Vagina (tissue), 2 donors: ENCODE results near the gene CCL13.

ENCODE experiments used
- POLR2A ChIP-seq, 2 donors: fragments of 450-650 bp; IDR thresholded peaks; one replicate each; pipeline ENCODE4 v1.6.1; 2017; ENCODE audit warnings: antibody characterized with exemption in 2 of 2, mild to moderate bottlenecking in 2 of 2, moderate library complexity in 2 of 2
- POLR2AphosphoS5 ChIP-seq, 2 donors: sonication (generic); formaldehyde crosslinking; IDR thresholded peaks; one replicate each; pipeline ENCODE4 v1.9.0; 2017; ENCODE audit warnings: antibody characterized with exemption in 2 of 2, mild to moderate bottlenecking in 2 of 2, low read depth in 1 of 2; ENCODE audit not compliant: insufficient read depth in 1 of 2
- TF ChIP-seq, protein P1 (sequence below), 3 experiments: fragments of 450-650 bp in 2 of 3; fragments of 200-600 bp in 1 of 3; sonication (generic) in 1 of 3; IDR thresholded peaks; one replicate each; pipeline ENCODE4 v1.5.1; 2017 to 2019; ENCODE audit warnings: antibody characterized with exemption in 3 of 3, mild to moderate bottlenecking in 2 of 3, moderate library complexity in 2 of 3

DNA sequence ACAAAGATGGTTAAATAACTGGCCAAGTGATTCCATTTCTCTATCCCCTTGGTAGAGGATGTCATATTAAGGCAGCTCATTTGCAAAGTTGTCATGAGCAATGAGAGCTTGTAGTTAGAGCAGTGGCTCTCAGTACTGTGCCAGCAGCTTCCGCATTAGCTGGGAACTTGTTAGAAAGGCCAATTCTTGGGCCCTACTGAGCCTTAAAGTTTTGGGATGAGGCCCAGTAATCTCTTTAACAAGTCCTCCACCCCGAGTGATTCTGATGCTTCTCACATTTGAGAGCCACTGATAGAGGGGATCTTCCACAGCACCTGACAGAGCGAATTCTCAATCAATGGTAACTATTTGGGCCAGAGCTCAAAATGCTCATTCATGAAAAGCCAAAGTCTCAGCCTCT, 26.9 kb downstream of the CCL13 start:
- TF ChIP-seq POLR2A (IDR thresholded peaks at IDR 0.05): no peak
- TF ChIP-seq, protein P1, sequence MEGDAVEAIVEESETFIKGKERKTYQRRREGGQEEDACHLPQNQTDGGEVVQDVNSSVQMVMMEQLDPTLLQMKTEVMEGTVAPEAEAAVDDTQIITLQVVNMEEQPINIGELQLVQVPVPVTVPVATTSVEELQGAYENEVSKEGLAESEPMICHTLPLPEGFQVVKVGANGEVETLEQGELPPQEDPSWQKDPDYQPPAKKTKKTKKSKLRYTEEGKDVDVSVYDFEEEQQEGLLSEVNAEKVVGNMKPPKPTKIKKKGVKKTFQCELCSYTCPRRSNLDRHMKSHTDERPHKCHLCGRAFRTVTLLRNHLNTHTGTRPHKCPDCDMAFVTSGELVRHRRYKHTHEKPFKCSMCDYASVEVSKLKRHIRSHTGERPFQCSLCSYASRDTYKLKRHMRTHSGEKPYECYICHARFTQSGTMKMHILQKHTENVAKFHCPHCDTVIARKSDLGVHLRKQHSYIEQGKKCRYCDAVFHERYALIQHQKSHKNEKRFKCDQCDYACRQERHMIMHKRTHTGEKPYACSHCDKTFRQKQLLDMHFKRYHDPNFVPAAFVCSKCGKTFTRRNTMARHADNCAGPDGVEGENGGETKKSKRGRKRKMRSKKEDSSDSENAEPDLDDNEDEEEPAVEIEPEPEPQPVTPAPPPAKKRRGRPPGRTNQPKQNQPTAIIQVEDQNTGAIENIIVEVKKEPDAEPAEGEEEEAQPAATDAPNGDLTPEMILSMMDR (IDR thresholded peaks at IDR 0.05): no peak
- TF ChIP-seq POLR2AphosphoS5 (IDR thresholded peaks at IDR 0.05; ENCODE audit: insufficient read depth in 1 of 2, low read depth in 1 of 2): no peak
